H1 (cell line): ENCODE measurements around the gene DOCK10. TPM values are rescaled to one million over a fixed set of nuclear protein-coding genes. Genes with fewer than 3 reads are reported as not detected.

Experiments
- CTCF ChIA-PET: fragments of 300-600 bp; sonication (Branson Sonifier 250); formaldehyde crosslinking; loops from one replicate; lab custom pipeline; 2021; ENCODE audit not compliant: partially characterized antibody; lab: Charles Lee
- POLR2A ChIA-PET: fragments of 300-600 bp; sonication (Branson Sonifier 250); formaldehyde crosslinking; loops from one replicate; lab custom pipeline; 2021; ENCODE audit warnings: inconsistent platforms; ENCODE audit not compliant: partially characterized antibody; lab: Charles Lee
- DNase-seq, 2 experiments: peaks; one replicate each; pipeline versions ENCODE4 v3.0.0 to v3.0.0-alpha.2; 2010 to 2022; ENCODE audit warnings: low spot score in 2 of 2, low read depth in 1 of 2, mixed read lengths in 1 of 2
- FAIRE-seq: peaks from 2 replicates; lab custom pipeline; 2011; peaks lifted over from hg19 to GRCh38; lab: Jason Lieb, UNC
- H2AFZ ChIP-seq: 2 replicates; pipeline ENCODE4 v1.8.1; 2012; ENCODE audit warnings: low read length, inconsistent platforms
- H2AK5ac ChIP-seq: 2 replicates; pipeline ENCODE4 v1.6.1; 2013; ENCODE audit warnings: low read depth, low read length
- H2BK120ac ChIP-seq: replicated peaks from 2 replicates; pipeline ENCODE3; 2013; ENCODE audit warnings: low read depth, low read length, inconsistent platforms
- H2BK12ac ChIP-seq: 2 replicates; pipeline ENCODE4 v1.6.1; 2013; ENCODE audit warnings: low read depth, low read length
- H2BK15ac ChIP-seq: 2 replicates; pipeline ENCODE4 v1.6.1; 2013; ENCODE audit warnings: low read length
- H2BK20ac ChIP-seq: 2 replicates; pipeline ENCODE4 v1.6.1; 2013; ENCODE audit warnings: low read length
- H2BK5ac ChIP-seq: 2 replicates; pipeline ENCODE4 v1.6.1; 2013; ENCODE audit warnings: low read depth, low read length
- H3K14ac ChIP-seq: 2 replicates; pipeline ENCODE4 v1.6.1; 2013; ENCODE audit warnings: inconsistent platforms; ENCODE audit not compliant: insufficient read length
- H3K18ac ChIP-seq: 2 replicates; pipeline ENCODE4 v1.6.1; 2013; ENCODE audit warnings: low read length; ENCODE audit errors: extremely low read depth
- H3K23ac ChIP-seq: 2 replicates; pipeline ENCODE4 v1.6.1; 2013; ENCODE audit warnings: inconsistent platforms; ENCODE audit not compliant: insufficient read length
- H3K23me2 ChIP-seq: 2 replicates; pipeline ENCODE4 v1.6.1; 2013; ENCODE audit warnings: low read depth, low read length
- H3K27ac ChIP-seq: 2 replicates; pipeline ENCODE4 v1.6.1; 2011; ENCODE audit warnings: low read depth, low read length, inconsistent platforms
- H3K27me3 ChIP-seq, 4 experiments: replicated peaks in 1 of 4; 1 replicate in 1 of 4; 2 replicates in 3 of 4; pipeline versions ENCODE4 v1.6.1 to v1.8.1; 2011 to 2013; ENCODE audit warnings: low read length in 3 of 4, mild to moderate bottlenecking in 3 of 4, inconsistent platforms in 2 of 4, mixed read lengths in 2 of 4, moderate library complexity in 1 of 4; ENCODE audit not compliant: control insufficient read depth in 3 of 4, insufficient read depth in 3 of 4; ENCODE audit errors: extremely low read depth in 1 of 4
- H3K36me3 ChIP-seq, 4 experiments: 2 replicates each; pipeline versions ENCODE4 v1.6.1 to v1.8.1; 2011 to 2013; ENCODE audit warnings: mild to moderate bottlenecking in 4 of 4, low read length in 3 of 4, moderate library complexity in 2 of 4, control low read depth in 1 of 4, inconsistent platforms in 1 of 4; ENCODE audit not compliant: insufficient read depth in 4 of 4, control insufficient read depth in 2 of 4
- H3K4ac ChIP-seq: replicated peaks from 2 replicates; pipeline ENCODE3; 2013; ENCODE audit warnings: low read length, low read depth, mixed read lengths, inconsistent platforms; ENCODE audit not compliant: insufficient read length
- H3K4me1 ChIP-seq, 4 experiments: replicated peaks in 1 of 4; 1 replicate in 1 of 4; 2 replicates in 3 of 4; pipeline versions ENCODE4 v1.6.1 to v1.8.1; 2011 to 2013; ENCODE audit warnings: low read length in 3 of 4, inconsistent platforms in 2 of 4, mixed read lengths in 1 of 4; ENCODE audit not compliant: insufficient read depth in 4 of 4, control insufficient read depth in 3 of 4
- H3K4me2 ChIP-seq, 2 experiments: 2 replicates each; pipeline versions ENCODE4 v1.6.1 to v1.8.1; 2011 to 2013; ENCODE audit warnings: low read depth in 2 of 2, low read length in 2 of 2, control low read depth in 1 of 2, inconsistent platforms in 1 of 2, mild to moderate bottlenecking in 1 of 2; ENCODE audit not compliant: insufficient read depth in 1 of 2
- H3K4me3 ChIP-seq, 4 experiments: fragments of 200-600, 300-600 bp in 1 of 4; sonication (generic), shearing (Covaris generic), sonication (Bioruptor Twin) in 1 of 4; 2 replicates each; pipeline versions ENCODE4 v1.5.1 to v1.8.1; 2011 to 2016; ENCODE audit warnings: low read length in 4 of 4, low read depth in 3 of 4, control low read depth in 2 of 4, inconsistent platforms in 2 of 4, mild to moderate bottlenecking in 2 of 4, mixed read lengths in 1 of 4, moderate library complexity in 1 of 4; ENCODE audit not compliant: insufficient read depth in 2 of 4; ENCODE audit errors: extremely low read depth in 1 of 4
- H3K56ac ChIP-seq: replicated peaks from 2 replicates; pipeline ENCODE3; 2013; ENCODE audit warnings: low read depth, mild to moderate bottlenecking, mixed read lengths, low read length, inconsistent platforms; ENCODE audit not compliant: insufficient read length
- H3K79me1 ChIP-seq: 2 replicates; pipeline ENCODE4 v1.6.1; 2013; ENCODE audit warnings: low read depth, low read length, control low read depth
- H3K79me2 ChIP-seq, 2 experiments: 2 replicates each; pipeline versions ENCODE4 v1.6.1 to v1.8.1; 2012 to 2013; ENCODE audit warnings: low read length in 2 of 2, mild to moderate bottlenecking in 2 of 2, inconsistent platforms in 1 of 2; ENCODE audit not compliant: insufficient read depth in 2 of 2, control insufficient read depth in 1 of 2
- H3K9ac ChIP-seq, 4 experiments: replicated peaks in 1 of 4; 1 replicate in 1 of 4; 2 replicates in 3 of 4; pipeline versions ENCODE4 v1.6.1 to v1.8.1; 2011 to 2013; ENCODE audit warnings: low read depth in 3 of 4, low read length in 3 of 4, control low read depth in 2 of 4, mild to moderate bottlenecking in 2 of 4, moderate library complexity in 2 of 4, inconsistent platforms in 1 of 4; ENCODE audit errors: extremely low read depth in 1 of 4
- H3K9me3 ChIP-seq, 2 experiments: 2 replicates each; pipeline versions ENCODE4 v1.6.1 to v1.8.1; 2012 to 2013; ENCODE audit warnings: mild to moderate bottlenecking in 2 of 2, moderate library complexity in 2 of 2, control low read depth in 1 of 2, inconsistent platforms in 1 of 2, low read depth in 1 of 2, low read length in 1 of 2, mixed read lengths in 1 of 2; ENCODE audit not compliant: insufficient read depth in 2 of 2
- H4K20me1 ChIP-seq, 2 experiments: replicated peaks in 1 of 2; 2 replicates each; pipeline versions ENCODE3 to v1.8.1; 2011 to 2013; ENCODE audit warnings: inconsistent platforms in 2 of 2, low read length in 2 of 2, mild to moderate bottlenecking in 1 of 2; ENCODE audit not compliant: insufficient read depth in 2 of 2, control insufficient read depth in 1 of 2
- H4K5ac ChIP-seq: 2 replicates; pipeline ENCODE4 v1.6.1; 2013; ENCODE audit warnings: low read length, low read depth, mixed read lengths, inconsistent platforms; ENCODE audit not compliant: insufficient read length
- H4K8ac ChIP-seq: 2 replicates; pipeline ENCODE4 v1.8.0; 2013; ENCODE audit warnings: mild to moderate bottlenecking, moderate library complexity, low read length, inconsistent platforms; ENCODE audit not compliant: insufficient read depth; ENCODE audit errors: extremely low read depth
- H4K91ac ChIP-seq: replicated peaks from 2 replicates; pipeline ENCODE3; 2013; ENCODE audit warnings: low read length, mixed read lengths, inconsistent platforms; ENCODE audit not compliant: insufficient read length
- ASH2L ChIP-seq: fragments of 200-600, 300-600 bp; sonication (generic); IDR thresholded peaks from one replicate; pipeline ENCODE4 v1.7.1; 2017; ENCODE audit warnings: low read length
- BRCA1 ChIP-seq: IDR thresholded peaks from 2 replicates; pipeline ENCODE4 v1.6.1; 2012; ENCODE audit warnings: low read depth, low read length, improper control_type of control experiment
- CHD1 ChIP-seq: IDR thresholded peaks from 2 replicates; pipeline ENCODE4 v1.6.1; 2012; ENCODE audit warnings: low read depth, low read length, improper control_type of control experiment
- GTF2F1 ChIP-seq: IDR thresholded peaks from 2 replicates; pipeline ENCODE4 v1.6.1; 2012; ENCODE audit warnings: low read depth, low read length, improper control_type of control experiment, borderline replicate concordance
- HDAC6 ChIP-seq: IDR thresholded peaks from one replicate; pipeline ENCODE4 v1.7.1; 2012; ENCODE audit warnings: low read depth, mild to moderate bottlenecking, inconsistent platforms, low read length, moderate library complexity
- JUN ChIP-seq: IDR thresholded peaks from 2 replicates; pipeline ENCODE4 v1.6.1; 2011; ENCODE audit warnings: low read depth, mild to moderate bottlenecking, improper control_type of control experiment, low read length
- KDM1A ChIP-seq: fragments of 200-600, 300-600 bp; sonication (generic); IDR thresholded peaks from 2 replicates; pipeline ENCODE4 v1.7.1; 2016; ENCODE audit warnings: mild to moderate bottlenecking, low read length, borderline replicate concordance
- NRF1 ChIP-seq: IDR thresholded peaks from 2 replicates; pipeline ENCODE4 v1.6.1; 2011; ENCODE audit warnings: mild to moderate bottlenecking, low read depth, low read length, improper control_type of control experiment
- POU5F1 ChIP-seq: IDR thresholded peaks from 2 replicates; pipeline ENCODE4 v1.6.1; 2011; ENCODE audit warnings: low read depth, mild to moderate bottlenecking, low read length, moderate library complexity
- SP2 ChIP-seq: IDR thresholded peaks from 2 replicates; pipeline ENCODE4 v1.6.1; 2012; ENCODE audit warnings: mild to moderate bottlenecking, low read length, inconsistent platforms
- SUZ12 ChIP-seq: fragments of 200-600 bp; sonication (generic); IDR thresholded peaks from 2 replicates; pipeline ENCODE4 v1.6.1; 2012; ENCODE audit warnings: mild to moderate bottlenecking, inconsistent platforms, low read length, moderate library complexity, mixed read lengths
- WGBS, 2 experiments: shearing (Covaris generic) in 1 of 2; methylation state at CpG; one replicate each; pipeline versions ENCODE4 v1.1.6 to v1.1.7; 2013 to 2015; ENCODE audit warnings: low lambda C conversion rate in 2 of 2, mixed read lengths in 2 of 2, inconsistent platforms in 1 of 2, low coverage in 1 of 2, missing lambda C conversion rate in 1 of 2; ENCODE audit not compliant: insufficient replicate concordance in 2 of 2, insufficient coverage in 1 of 2, insufficient read length in 1 of 2; ENCODE audit errors: extremely low coverage in 1 of 2, missing lambda C conversion rate in 1 of 2; 5-methylcytosine and 5-hydroxymethylcytosine counted together
- polyA plus RNA-seq, 7 experiments: library from polyadenylated mRNA; depleted of rRNA in 3 of 7; stranded (reverse) in 5 of 7; unstranded in 2 of 7; fragments of >200 nt in 5 of 7; fragments of 200-250 nt in 2 of 7; gene quantifications; 1 replicate in 5 of 7; 2 replicates in 1 of 7; 4 replicates in 1 of 7; pipeline versions ENCODE4 v1.2.1 to v1.2.3, GENCODE V29; 2011 to 2013; ENCODE audit warnings: missing spikeins in 2 of 7, mixed read lengths in 2 of 7
- total RNA-seq: library from RNA; stranded (reverse); fragmentation: NEBNext Ultra II Directional; extraction: Animal tissue kit (Norgen Biotek cat#: 25700); gene quantifications from 2 replicates; pipeline ENCODE4 v1.2.1, GENCODE V29; 2021
- TF ChIP-seq, protein P1 (sequence below): IDR thresholded peaks from 2 replicates; pipeline ENCODE4 v1.6.1; 2012; ENCODE audit warnings: low read length, inconsistent platforms
- TF ChIP-seq, protein P2 (sequence below): IDR thresholded peaks from 2 replicates; pipeline ENCODE4 v1.6.1; 2011; ENCODE audit warnings: low read length, improper control_type of control experiment

DOCK10 gene
- total and polyA plus RNA-seq, 2 of the 8 experiments (the other 6 are each of a cell fraction or from before 2014, with no cell fraction given) = 0.33 to 1.6 TPM

DNA sequence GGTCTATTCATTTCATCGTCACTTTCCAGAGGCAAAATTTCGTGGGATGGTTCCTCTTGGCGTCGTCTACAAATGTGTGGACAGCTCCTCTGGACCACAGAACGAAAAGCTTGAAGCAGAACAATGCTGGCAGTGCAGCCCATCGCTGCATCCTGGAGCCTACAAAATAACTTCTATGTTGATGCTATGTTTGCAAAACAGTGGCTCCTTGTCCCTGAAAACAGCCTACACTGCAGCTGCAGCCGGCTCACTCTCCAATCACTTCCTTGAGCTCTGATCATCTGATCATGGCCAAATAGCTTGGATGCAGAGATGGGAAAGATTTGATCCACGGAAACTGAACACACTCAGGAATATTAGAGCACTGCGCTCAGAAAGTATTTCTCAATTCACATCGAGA, 60.0 kb downstream of the DOCK10 start:
- Histone ChIP-seq H4K91ac (no peak overlapping the region), H3K18ac (no peak overlapping the region), H2BK5ac (no peak overlapping the region), H3K4me2 (no peak overlapping the region), H2BK12ac (no peak overlapping the region), H3K23me2 (no peaks in the 10 kb centered on the region), H2AK5ac (no peak overlapping the region), H2AFZ (no peak overlapping the region), H4K20me1 (no peaks in the 10 kb centered on the region), H3K14ac (no peak overlapping the region), H3K36me3 (no peaks in the 10 kb centered on the region), H2BK120ac (no peak overlapping the region), H3K27me3 (no peaks in the 10 kb centered on the region), H3K9ac (no peak overlapping the region), H2BK15ac (no peak overlapping the region), H3K4me1 (no peaks in the 10 kb centered on the region), H3K56ac (no peak overlapping the region), H4K8ac (no peak overlapping the region), H3K4ac (no peak overlapping the region), H3K27ac (no peak overlapping the region), H3K79me2 (no peaks in the 10 kb centered on the region), H3K9me3 (no peaks in the 10 kb centered on the region), H3K23ac (no peak overlapping the region), H2BK20ac (no peak overlapping the region), H3K4me3 (no peak overlapping the region), H3K79me1 (no peaks in the 10 kb centered on the region), H4K5ac (no peak overlapping the region)
- CTCF ChIA-PET = interaction anchor here (0.7 to 1.6 kb wide), 3 partner anchors 19 to 74 kb away, joined by 3 to 10 read pairs (median 5); no protein-coding TSS in a partner anchor
- DNase-seq (no peak), FAIRE-seq (no peak)
- POLR2A ChIA-PET = no interaction called here
- 89% methylated on average over 10 of the region's 10 CpGs; no CpG with 5 or more reads in 1 of the 2 experiments for WGBS, 2 experiments
- no peak for TF ChIP-seq KDM1A
- no peak for TF ChIP-seq NRF1
- no peak for TF ChIP-seq ASH2L
- TF ChIP-seq SUZ12 = no peak
- TF ChIP-seq BRCA1 = no peak
- TF ChIP-seq, protein P1, sequence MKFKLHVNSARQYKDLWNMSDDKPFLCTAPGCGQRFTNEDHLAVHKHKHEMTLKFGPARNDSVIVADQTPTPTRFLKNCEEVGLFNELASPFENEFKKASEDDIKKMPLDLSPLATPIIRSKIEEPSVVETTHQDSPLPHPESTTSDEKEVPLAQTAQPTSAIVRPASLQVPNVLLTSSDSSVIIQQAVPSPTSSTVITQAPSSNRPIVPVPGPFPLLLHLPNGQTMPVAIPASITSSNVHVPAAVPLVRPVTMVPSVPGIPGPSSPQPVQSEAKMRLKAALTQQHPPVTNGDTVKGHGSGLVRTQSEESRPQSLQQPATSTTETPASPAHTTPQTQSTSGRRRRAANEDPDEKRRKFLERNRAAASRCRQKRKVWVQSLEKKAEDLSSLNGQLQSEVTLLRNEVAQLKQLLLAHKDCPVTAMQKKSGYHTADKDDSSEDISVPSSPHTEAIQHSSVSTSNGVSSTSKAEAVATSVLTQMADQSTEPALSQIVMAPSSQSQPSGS = no peak
- no peak for TF ChIP-seq GTF2F1
- no peak for TF ChIP-seq HDAC6
- no peak for TF ChIP-seq POU5F1
- TF ChIP-seq, protein P2, sequence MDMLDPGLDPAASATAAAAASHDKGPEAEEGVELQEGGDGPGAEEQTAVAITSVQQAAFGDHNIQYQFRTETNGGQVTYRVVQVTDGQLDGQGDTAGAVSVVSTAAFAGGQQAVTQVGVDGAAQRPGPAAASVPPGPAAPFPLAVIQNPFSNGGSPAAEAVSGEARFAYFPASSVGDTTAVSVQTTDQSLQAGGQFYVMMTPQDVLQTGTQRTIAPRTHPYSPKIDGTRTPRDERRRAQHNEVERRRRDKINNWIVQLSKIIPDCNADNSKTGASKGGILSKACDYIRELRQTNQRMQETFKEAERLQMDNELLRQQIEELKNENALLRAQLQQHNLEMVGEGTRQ = no peak
- no peak for TF ChIP-seq SP2
- TF ChIP-seq CHD1 = no peak
- no peak for TF ChIP-seq JUN
